ENCODE results near the gene CNST.

GRCh38 chr1:246638941-246639655 is 72.8 kb downstream of the CNST start:
- TF ChIP-seq CTCF (IDR thresholded peaks at IDR 0.05), result no peak
- TF ChIP-seq POLR2A (IDR thresholded peaks at IDR 0.05), result no peak
